NCI-H2196 (cell line): ENCODE data around the gene HTRA3.

Experiments used
- DNase-seq: peaks from one replicate; lab custom pipeline; 2025; ENCODE audit not compliant: unreplicated experiment; lab: John Stamatoyannopoulos, UW

The HTRA3 gene

DNA sequence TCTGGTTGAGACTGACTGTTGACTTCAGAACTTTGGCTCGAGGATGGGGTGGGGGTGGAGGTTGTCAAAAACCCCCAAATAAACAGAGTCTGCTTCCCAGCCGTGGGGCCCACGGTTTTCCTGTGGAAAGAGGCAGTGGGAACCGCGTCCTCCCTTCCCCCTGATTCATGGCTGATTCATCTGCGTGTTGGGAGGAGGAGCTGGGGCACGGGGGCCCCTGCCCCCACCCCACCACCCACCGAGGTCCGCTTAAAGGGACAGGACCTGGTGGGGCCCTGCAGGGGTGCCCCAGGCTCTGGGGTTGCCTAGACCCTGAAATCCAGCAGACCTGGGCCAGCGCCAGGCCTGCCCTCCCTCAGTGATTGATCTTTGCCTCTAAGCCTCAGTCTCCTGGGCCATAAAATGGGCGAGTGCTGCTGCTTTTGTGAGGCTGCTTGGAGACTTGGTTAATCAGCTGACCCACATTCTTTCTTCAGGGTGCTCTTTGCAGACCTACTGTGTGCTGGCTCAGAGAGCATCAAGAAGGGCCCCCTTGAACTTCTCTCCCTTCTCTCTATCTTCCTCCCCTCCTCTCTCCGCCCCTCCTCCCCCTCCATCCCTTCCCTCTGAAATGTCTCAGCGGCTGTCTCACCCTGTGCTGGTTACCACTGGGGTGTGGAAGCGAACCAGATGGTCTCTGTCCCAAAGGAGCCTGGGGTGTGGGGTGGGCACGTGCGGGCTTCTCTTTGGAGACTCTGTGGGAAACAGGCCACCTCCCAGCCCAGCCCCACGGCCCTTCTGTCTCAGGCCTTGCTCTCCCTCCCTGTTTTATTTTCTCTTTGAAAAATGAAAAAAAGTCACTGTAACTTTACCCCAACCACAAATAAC is 9.1 kb downstream of the HTRA3 start:
- no peak for DNase-seq

DNA sequence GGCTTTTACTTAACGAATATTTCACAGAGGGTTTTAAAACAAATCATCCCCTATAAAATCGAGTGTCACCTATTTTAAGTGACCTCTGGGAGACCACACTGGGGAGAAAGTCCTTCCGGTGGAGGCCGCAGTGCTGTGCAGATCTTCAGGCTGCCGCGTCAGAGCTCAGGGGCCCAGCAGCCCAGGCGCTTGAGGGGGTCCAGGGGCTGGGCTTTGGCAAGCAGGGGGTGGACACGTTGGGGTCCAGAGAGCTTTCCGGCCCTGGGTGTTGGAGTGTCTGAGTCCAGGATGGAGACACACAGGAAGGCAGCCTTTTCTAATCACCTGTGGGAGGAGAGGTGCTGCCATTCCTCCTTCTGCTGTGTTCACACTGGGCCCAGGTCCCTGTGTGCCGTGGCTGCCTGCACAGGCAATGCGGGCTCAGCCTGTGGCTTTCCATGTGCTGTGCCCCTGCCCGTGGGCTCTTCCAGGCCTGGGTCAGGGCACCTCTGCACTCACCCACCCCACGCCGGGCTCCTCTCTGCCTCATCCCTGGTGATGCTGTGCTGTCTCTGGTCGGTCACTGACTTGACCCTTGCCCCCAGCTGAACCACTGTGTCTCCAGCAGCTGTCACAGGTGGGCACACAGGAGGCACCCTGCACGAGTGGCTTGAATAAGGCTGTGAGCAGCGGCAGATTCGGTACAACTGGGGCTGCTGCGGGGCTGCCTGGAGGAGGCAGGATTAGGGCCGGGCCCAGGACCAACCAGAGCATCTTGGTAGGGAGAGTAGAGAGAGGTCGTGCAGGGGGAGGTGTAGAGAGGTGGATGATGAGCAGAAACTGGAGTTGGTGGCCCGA is 10.0 kb downstream of the HTRA3 start:
- DNase-seq = no peak

DNA sequence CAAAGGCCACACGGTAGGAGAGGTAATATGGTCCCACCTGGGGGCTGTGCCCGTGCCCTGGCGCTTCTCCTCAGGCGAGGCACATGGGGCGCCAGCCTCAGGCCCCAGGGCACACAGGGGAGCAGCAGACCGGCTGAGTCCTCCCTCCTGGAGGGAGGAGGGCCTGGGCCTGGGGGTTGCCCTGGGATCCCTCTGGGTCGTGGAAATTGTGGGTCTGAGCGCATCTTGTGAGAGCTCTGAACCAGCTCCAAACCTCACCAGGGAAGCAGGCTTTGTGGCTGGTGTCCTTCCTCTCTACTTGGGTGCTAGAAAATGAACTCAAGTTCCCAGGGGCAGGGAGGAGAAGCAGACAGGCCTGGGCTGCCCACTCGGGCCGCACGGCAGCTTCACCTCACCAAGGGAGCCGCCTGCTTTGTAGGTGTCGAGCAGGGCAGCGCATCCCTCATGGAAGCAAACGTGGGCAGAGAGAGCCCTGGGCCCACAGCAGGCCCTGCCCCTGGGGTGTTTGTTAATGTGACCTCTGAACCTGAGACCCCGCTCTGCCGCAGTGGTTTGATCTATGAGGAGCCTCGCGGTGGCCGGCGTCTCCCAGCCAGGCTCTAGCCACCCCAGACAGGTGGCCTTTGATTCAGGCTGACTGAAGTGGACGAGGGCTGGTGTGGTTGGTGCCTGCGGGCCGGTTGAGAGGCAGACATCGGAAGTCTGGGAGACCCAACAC is 10.8 kb downstream of the HTRA3 start:
- DNase-seq = no peak

DNA sequence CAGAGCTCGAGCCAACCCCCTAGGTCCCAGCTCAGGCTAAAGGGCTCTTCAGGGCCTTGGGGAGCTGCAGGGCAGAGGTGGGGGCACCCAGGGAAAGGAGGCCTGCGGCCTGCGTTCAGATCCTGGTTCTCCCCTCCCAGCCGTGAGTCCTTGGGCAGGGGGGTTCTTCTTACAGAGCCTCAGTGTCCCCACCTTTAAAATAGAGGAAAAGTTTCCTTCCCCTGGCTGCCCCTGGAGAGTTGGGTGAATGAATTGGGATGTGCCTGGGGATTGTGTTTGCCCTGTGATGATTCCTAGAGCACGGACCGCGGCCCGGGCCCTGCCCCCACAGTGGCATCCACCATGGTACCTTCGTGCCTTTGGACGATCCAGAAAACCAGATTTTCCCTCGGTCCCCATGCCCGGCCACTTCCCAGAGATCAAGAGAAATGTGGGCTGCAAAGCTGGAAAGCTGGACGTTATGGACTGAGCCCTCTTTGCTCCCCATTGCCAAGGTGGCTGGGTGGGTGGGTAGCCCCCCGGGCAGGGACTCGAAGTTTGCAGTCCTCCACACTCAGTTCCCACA is 11.4 kb downstream of the HTRA3 start:
- no peak for DNase-seq

DNA sequence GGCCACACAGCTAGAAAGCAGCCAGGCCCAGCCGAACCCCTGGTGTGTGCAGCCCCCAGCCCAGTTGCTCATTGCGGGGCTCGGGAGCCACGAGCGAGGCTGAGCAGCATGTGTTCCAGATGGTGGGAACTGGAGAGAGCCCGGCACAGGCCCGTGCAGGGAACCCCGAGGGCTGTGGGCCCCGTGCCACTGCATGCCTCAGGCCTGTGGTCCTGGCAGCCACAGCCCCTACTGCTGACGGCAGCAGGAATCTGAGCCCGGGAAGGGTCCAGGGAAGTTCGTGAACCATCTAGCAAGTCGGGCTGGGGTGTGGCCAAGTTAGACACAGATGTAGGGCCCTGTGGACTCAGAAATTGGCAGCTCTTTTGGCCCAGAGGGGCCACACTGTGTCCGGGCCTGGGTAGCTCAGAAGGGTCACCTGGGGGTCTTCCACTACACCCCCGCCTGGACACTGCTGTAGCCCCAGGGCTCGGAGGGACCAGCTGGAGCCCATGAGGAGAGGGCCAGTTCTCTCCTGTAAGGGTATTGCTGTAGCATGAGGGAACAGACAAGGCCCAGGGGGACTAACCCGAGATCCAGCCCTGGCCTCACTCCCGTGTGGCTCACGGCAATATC is 12.1 kb downstream of the HTRA3 start:
- DNase-seq = no peak

DNA sequence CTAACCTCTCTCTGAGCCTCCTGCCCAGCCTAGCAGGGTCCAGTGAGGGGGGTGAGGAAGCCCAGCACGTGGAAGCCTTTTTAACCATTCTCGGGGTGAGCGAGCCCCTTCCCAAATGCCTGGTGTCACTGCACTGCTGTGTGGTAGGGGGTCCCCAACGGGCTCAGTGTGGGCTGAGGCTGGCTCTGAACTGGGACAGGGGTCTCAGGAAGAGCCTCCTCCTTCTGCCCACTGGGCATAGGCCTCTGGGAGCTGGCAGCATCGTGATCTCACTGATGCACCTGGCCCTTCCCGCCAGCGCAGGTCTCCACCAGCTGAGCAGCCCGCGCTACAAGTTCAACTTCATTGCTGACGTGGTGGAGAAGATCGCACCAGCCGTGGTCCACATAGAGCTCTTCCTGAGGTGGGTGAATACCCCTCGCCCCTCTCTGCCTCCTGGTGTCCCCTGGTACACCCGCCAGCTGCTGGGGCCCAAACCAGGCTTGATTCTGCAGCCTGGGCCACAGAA is 12.6 kb downstream of the HTRA3 start:
- no peak for DNase-seq

DNA sequence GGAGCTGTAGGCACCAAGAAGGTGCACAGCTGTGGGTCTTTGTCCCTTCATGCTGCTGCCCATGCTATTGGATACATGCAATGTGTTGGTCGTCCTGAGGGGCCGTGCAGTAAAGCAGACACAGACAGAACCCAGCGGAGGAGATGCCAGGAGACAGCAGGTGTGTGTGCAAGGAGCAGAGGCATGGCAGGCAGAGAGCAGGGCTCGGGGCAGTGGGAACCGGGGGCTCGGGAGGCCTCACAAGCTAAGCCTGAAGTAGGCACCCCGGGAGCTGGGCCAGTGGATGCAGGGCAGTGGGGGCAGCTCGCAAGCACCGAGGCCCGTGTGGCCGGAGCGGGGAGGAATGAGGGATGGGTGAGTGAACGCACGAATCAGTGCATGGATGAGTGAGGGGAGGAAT is 13.2 kb downstream of the HTRA3 start:
- no peak for DNase-seq

DNA sequence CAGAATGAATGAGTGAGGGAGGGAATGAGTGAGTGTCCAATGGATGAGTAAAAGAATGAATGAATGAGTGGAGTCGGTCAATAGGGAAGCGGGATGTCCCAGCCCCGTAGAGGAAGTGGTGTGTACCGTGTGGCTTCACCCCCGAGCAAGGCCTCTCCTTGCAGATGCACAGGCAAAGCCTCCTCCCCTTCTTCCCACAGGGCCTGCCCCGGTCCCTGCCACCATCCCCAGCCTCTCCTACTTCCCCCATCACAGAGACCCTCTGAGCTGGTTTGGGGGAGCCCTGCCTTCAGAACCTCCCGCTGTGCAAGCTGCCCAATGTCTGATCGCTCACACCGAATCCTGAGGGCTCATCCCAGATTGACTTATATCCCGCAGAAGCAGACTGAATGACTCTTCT is 13.6 kb downstream of the HTRA3 start:
- DNase-seq = no peak

DNA sequence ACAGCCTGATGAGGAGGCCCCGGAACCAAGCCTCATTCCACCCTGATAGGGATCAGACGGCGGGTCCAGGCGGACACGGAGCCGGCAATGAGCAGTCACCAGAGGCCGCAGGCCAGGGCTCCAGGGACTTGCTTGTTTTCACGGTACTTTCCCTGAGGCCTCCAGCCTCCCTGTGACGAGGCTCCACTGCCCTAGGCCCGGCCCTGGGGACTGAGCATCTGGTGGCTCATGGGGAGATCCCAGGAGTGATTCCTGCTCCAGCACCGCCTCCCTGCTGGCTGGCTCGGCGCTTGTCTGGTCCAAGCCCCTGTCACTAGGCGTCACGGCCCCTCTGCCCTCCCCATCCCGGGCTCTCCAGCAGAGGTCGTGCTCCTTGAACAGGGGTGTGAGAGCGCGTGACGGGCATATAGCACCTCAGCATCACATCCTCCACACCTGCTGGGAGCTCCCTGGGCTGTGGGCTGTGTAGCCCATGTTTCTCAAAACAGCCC is 14.1 kb downstream of the HTRA3 start:
- DNase-seq = no peak

DNA sequence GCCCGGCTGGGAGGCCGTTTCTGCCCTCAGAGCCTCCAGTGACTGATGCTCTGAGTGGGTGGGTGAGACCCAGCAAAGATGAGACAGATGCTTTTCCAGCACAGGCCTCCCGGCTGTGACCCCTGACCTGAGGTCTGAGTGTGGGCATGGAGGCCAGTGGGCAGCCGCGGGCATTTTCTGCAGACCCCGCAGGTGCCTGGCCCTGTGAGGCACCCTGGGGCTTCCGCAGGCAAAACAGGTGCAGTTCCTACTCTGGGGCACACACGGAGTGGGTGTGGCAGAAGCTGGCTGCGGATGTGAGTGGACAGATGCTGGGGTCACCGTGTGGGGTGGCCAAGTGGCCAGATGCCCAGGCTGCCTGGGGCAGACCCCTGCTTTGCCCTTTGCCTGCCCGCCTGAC is 14.8 kb downstream of the HTRA3 start:
- no peak for DNase-seq

DNA sequence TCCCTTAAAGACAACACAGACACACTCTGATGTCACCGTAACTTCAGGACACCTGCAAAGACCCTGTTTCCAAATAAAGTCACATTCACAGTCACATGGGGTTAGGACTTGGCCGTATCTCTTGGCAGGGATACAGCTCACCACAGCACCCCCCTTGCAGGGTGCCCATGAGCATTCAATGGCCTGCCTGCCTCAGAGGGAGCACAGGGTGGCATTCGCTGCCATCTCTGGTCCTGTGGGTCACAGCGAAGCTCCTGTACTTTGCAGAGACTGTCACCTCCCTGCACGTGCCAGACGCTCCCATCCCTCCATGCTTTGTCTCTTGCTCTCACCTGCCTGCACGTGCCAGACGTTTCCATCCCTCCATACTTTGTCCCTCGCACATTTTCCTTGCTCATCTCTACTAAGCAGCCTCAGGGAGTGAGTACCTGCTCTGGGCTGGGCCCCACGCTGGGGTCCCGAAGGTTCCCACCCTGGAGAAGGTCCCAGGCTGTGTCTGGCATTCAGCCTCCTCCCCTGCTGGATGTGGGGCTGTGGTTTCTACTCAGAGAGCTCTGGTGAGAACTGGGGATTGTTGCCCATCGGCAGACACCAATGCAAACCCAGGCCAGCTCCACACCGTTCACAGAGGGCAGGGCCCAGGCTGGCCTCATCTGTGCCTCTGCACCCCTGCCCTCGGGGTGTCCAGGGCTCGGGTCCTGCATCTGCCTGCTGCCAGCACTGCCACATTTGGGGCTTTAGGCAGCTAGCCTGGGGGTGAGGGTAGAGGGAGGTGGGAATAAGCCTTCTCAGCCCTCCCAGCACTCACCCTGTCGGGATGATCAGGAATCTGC is 15.8 kb downstream of the HTRA3 start:
- DNase-seq = no peak

DNA sequence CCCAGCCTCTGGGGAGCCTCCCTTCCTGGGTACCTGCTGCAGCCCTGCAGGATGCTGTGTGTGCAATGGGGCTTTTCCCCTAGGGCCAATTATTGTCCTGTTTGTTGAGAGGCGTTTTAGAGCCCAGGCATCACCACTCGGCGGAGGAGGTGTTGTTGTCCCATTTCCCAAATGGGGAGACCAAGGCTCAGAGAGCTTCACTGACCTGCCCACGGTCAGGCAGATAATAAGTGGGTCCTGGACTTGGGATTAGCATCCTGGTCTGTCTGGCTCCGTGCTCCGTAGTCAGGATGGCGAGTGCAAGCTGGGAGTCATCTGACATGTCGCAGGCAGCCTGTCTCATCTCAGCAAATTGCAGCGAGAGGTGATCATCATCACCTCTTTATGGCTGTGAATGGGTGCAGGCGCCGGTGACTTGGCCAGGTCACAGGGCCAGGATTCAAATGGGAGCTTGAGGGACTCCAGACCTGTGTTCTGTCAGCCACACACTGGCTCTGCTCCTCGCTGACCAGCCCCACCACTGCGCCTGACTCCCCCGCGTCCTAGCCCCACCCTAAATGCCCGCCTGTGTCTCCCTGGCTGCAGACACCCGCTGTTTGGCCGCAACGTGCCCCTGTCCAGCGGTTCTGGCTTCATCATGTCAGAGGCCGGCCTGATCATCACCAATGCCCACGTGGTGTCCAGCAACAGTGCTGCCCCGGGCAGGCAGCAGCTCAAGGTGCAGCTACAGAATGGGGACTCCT is 16.6 kb downstream of the HTRA3 start:
- no peak for DNase-seq

DNA sequence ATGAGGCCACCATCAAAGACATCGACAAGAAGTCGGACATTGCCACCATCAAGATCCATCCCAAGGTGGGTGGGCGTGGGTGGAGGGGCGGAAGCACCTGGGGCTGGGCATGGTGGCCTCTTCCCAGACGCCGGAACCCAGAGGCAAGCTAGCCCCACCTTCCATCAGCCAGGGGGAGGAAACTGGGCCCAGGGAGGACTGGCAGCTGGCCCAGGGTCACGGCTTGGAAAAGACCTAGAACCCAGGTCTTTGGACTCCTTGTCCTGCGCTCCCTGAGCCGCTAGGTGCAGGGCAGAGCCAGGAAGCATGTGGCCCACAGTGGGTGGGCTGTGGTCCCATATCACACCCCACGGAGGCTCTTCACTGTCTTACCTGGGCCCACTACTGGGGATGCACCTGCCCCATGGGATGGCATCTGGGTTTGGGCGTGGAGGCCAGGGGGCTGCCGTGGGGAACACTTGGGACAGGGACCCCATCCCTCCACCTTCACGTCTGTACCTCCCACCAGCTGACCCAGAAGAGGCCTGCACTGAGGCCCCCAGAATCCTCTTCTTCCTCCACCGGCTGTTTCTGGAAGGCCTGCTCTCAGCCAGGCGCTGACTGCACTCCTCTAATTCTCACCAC is 17.3 kb downstream of the HTRA3 start:
- no peak for DNase-seq

DNA sequence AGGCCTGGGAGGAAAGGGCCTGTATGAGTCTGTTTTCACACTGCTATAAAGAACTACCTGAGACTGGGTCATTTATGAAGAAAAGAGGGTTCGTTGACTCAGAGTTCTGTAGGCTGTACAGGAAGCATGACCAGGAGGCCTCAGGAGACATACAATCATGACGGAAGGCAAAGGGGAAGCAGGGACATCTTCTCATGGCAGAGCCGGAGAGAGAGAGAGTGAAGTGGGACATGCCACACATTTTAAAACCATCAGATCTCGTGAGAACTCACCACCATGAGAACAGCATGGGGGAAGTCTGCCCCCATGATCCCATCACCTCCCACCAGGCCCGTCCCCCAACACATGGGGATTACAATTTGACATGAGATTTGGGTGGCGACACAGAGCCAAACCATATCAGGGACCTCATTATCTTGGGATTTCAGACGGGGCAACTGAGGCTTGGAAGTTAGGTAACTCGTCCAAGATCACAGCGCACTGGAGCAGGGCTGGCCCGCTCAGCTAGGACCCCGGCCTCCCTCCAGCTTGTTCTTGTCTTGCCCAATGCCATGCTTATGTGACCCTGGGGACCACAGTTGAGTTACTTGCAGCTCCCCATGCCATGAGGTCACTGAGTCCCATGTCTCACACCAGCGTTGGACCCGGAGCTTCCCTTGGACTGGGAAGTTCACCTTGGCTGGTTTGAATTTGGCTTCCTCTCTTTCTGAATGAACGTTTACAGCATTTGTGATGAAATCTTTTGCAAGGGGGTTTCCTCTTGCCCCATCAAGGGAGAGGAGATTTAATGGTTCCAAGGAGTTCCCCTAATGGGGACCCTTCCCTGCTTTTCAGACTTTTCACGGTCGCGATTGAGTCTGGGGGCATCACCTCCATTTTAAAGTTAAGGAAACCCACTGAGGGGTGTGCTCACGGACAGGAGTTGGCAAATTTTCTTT is 18.1 kb downstream of the HTRA3 start:
- no peak for DNase-seq

DNA sequence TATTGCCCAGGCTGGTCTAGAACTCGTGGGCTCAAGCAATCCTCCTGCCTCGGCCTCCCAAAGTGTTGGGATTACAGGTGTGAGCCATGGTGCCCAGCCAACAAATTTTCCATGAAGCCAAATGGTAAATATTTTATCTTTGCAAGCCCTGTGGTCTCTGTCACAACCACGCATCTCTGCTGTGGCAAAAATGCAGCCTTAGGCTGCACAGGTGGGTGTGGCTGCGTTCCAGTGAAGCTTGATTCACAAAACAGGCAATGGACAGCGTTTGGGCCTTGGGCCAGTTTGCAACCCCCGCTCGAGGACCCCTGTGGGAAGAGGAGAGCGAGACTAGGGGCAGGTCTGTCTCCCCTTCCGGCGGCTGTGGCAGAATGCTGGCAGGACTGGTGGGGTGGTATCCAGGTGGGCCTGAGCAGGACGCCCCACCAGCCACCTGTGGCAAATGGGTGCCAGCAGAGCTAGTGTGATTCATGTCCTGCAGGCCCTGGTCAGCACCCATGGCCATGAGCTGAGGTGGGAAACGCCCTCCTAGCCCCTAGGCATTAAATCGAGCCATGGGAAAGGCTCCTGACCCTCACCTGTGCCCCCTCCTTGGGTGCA is 19.7 kb downstream of the HTRA3 start:
- no peak for DNase-seq

DNA sequence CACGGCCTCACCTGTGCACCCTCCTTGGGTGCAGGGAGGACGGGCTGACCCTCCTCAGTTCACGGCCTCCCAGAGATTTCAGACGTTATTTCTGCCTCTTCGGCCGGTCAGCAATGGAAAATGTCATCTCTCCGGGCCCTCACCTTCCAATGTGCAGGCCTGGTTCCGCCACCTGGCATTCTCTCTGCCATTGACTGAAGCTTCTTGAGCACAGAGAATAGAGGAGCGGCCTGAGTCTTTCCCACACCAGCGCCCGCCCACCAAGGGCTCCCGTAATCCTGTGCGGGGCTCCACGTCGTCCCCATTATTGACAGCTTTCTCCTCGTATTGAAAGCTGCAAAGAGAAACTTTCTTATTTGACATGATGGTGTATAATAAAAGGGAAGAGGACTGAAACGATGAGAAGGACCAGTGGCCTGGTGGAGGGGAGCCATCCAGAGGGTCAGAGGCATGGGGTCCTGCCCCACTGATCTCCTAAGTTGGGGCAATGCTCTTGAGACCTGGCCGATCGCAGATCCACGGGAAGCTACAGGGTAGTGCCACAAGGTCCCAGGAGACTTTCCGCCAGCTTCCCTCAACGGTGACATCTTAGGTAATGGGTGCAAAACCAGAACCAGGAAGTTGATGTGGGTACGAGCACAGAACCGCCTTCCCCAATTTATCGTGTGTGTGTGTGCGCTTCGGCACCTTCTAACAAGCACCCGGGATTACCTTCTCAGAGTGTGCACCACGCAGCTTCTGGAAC is 20.6 kb downstream of the HTRA3 start:
- DNase-seq = no peak

DNA sequence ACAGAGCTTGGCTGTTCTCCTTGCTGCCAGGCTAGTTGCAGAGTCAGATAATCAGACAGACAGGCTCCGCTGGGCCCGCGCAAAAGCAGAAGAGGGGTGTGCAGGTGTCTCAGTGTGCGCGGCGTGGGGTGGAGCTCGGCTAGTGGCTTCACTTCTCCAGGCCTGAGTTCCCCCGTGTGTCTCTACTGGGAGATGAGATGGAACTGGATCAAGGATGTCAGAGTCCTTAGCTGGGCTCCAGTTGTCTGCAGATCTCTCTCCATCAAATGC is 21.1 kb downstream of the HTRA3 start:
- no peak for DNase-seq
